Adrenal gland (tissue), 12 donors: Measurements from ENCODE around the gene FANCI. TPM values are rescaled to one million over a fixed set of nuclear protein-coding genes. Genes with fewer than 3 reads are reported as not detected.

Experiments
- DNase-seq, 7 donors: peaks; one replicate each; pipeline ENCODE4 v3.0.0-alpha.2; 2019 to 2020
- H3K27ac ChIP-seq, 5 donors: fragments of 200-600 bp; sonication (generic) in 4 of 5; 1 replicate in 3 of 5; 2 replicates in 2 of 5; pipeline versions ENCODE4 v1.5.1 to v1.8.0; 2016 to 2020; ENCODE audit warnings: mild to moderate bottlenecking in 1 of 5
- H3K27me3 ChIP-seq: fragments of 200-600 bp; 2 replicates; pipeline ENCODE4 v1.8.0; 2021
- H3K36me3 ChIP-seq, 2 donors: fragments of 200-600 bp; replicated peaks in 1 of 2; 1 replicate in 1 of 2; 2 replicates in 1 of 2; pipeline versions ENCODE4 v1.5.1 to v1.8.0; 2018 to 2022
- H3K4me1 ChIP-seq, 2 donors: fragments of 200-600 bp; replicated peaks in 1 of 2; 1 replicate in 1 of 2; 2 replicates in 1 of 2; pipeline versions ENCODE4 v1.5.1 to v1.8.0; 2018 to 2021
- H3K4me3 ChIP-seq, 4 donors: fragments of 200-600 bp; sonication (generic) in 3 of 4; one replicate each; pipeline ENCODE4 v1.5.1; 2016 to 2018
- H3K9me3 ChIP-seq, 3 donors: fragments of 200-600 bp; sonication (generic) in 1 of 3; replicated peaks in 1 of 3; 1 replicate in 2 of 3; 2 replicates in 1 of 3; pipeline versions ENCODE4 v1.5.1 to v1.8.0; 2016 to 2021
- POLR2A ChIP-seq, 2 donors: fragments of 450-650 bp; IDR thresholded peaks; one replicate each; pipeline ENCODE4 v1.6.1; 2017; ENCODE audit warnings: antibody characterized with exemption in 2 of 2, mild to moderate bottlenecking in 2 of 2, moderate library complexity in 1 of 2
- WGBS, 4 donors: extraction: QIAGEN DNeasy Blood & Tissue Kit in 2 of 4; methylation state at CpG; one replicate each; pipeline versions ENCODE4 v1.1.5 to v1.1.7; 2013 to 2017; 5-methylcytosine and 5-hydroxymethylcytosine counted together
- intact Hi-C, 2 donors: fragments of 100-400 bp; cut with DNase I; formaldehyde crosslinking; loops; one replicate each; pipeline versions ENCODE4 v1.14.1 to v1.15.0; 2022 to 2023
- polyA plus RNA-seq, 3 donors: library from polyadenylated mRNA; stranded (reverse); fragments of 200-250 nt in 2 of 3; fragments of 350-450 nt in 1 of 3; fragmentation: Illumina TruSeq in 1 of 3; extraction: RNeasy Lipid Tissue Mini Kit (QIAGEN cat#74804) in 1 of 3; gene quantifications; one replicate each; pipeline ENCODE4 v1.2.3, GENCODE V29; 2013 to 2014
- total RNA-seq, 9 donors: library from RNA; depleted of rRNA in 4 of 9; stranded (reverse); fragments of >200 nt in 4 of 9; fragments of 120-200 nt in 1 of 9; fragmentation: NEBNext Ultra II Directional in 1 of 9; extraction: Animal tissue kit (Norgen Biotek cat#: 25700) in 1 of 9; gene quantifications; one replicate each; pipeline versions ENCODE4 v1.1.0 to v1.2.4, GENCODE V29; 2013 to 2023
- TF ChIP-seq, protein P1 (sequence below), 6 experiments: fragments of 450-650 bp in 4 of 6; fragments of 200-600 bp in 2 of 6; sonication (generic) in 1 of 6; IDR thresholded peaks; 1 replicate in 5 of 6; 2 replicates in 1 of 6; pipeline versions ENCODE4 v1.5.1 to v1.8.0; 2016 to 2021; ENCODE audit warnings: antibody characterized with exemption in 6 of 6, mild to moderate bottlenecking in 2 of 6, moderate library complexity in 1 of 6
- donor health status: healthy with polysubstance abuse.
- donor health status: Bipolar disorder and iron deficiency.
- donor health status: DM: yes; HTN: yes; CAD: no.
- donor health status: DM: no; HTN: no; CAD: no.
- donor health status: DM: no; HTN: no; CAD: no.
- donor health status: DM: yes; HTN: yes; CAD: no.

The FANCI gene
- total and polyA plus RNA-seq, 12 donors = 1.5 to 23.5 (median 4.5) TPM

DNA sequence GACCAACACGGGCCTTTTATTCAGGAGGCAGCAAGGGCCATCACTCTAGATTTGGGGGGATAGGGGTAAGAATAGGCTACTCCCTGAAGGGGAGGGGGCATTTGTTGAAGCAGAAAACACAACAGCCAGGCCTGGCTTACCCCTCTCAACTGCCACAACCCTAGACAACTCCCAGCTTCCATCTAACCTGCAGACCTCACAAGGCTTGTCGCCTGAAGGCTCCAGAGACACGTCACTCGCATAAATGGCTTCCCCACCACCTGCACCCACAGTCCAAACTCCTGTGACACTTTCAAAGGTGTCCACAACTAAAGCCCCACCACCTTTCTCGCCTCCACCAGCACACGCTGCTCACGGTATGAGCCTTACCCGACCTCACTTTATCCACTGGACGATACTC, 75.9 kb downstream of the FANCI start:
- Histone ChIP-seq H3K9me3 (no peaks in the 10 kb centered on the region), H3K27me3 (no peaks in the 10 kb centered on the region), H3K4me3 (no peak overlapping the region), H3K4me1 (no peaks in the 10 kb centered on the region), H3K27ac (no peak overlapping the region), H3K36me3 (peaks cover 0 to 96% of the 10 kb centered on the region in 2 donors)
- WGBS, 4 donors = 90 to 95% (median 93%) methylated on average over 9 of the region's 9 CpGs
- no peak for DNase-seq
- intact Hi-C loops = no loop called here
- TF ChIP-seq POLR2A (IDR thresholded peaks at IDR 0.05) = no peak
- TF ChIP-seq, protein P1, sequence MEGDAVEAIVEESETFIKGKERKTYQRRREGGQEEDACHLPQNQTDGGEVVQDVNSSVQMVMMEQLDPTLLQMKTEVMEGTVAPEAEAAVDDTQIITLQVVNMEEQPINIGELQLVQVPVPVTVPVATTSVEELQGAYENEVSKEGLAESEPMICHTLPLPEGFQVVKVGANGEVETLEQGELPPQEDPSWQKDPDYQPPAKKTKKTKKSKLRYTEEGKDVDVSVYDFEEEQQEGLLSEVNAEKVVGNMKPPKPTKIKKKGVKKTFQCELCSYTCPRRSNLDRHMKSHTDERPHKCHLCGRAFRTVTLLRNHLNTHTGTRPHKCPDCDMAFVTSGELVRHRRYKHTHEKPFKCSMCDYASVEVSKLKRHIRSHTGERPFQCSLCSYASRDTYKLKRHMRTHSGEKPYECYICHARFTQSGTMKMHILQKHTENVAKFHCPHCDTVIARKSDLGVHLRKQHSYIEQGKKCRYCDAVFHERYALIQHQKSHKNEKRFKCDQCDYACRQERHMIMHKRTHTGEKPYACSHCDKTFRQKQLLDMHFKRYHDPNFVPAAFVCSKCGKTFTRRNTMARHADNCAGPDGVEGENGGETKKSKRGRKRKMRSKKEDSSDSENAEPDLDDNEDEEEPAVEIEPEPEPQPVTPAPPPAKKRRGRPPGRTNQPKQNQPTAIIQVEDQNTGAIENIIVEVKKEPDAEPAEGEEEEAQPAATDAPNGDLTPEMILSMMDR (IDR thresholded peaks at IDR 0.05) = no peak

DNA sequence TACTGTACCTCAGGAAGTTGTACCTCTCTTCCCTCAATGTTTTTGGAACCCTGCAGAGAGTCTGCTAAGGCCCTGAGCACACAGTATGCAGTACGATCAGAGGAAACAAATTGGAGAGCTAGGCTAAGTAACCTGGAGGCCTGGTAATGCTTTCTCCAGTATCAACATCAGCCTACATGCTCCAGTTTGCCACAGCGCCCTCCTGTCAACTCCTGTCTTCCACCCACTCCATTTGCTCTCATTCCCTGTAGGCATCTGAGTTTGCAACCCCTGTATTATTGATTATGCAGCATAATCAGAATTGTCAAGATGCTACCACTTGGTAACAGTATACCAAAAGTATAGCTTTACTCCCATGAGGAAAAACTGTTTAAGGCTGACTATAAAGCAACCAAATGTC, 76.4 kb downstream of the FANCI start:
- Histone ChIP-seq H3K4me3 (no peak overlapping the region), H3K9me3 (no peaks in the 10 kb centered on the region), H3K27ac (no peak overlapping the region), H3K27me3 (no peaks in the 10 kb centered on the region), H3K36me3 (peaks cover 0 to 100% of the 10 kb centered on the region in 2 donors), H3K4me1 (no peaks in the 10 kb centered on the region)
- no peak for DNase-seq
- intact Hi-C loops = no loop called here
- TF ChIP-seq POLR2A (IDR thresholded peaks at IDR 0.05) = no peak
- TF ChIP-seq, protein P1 (IDR thresholded peaks at IDR 0.05) = no peak
- 91 to 98% (median 94%) methylated on average over 2 of the region's 2 CpGs for WGBS, 4 donors

DNA sequence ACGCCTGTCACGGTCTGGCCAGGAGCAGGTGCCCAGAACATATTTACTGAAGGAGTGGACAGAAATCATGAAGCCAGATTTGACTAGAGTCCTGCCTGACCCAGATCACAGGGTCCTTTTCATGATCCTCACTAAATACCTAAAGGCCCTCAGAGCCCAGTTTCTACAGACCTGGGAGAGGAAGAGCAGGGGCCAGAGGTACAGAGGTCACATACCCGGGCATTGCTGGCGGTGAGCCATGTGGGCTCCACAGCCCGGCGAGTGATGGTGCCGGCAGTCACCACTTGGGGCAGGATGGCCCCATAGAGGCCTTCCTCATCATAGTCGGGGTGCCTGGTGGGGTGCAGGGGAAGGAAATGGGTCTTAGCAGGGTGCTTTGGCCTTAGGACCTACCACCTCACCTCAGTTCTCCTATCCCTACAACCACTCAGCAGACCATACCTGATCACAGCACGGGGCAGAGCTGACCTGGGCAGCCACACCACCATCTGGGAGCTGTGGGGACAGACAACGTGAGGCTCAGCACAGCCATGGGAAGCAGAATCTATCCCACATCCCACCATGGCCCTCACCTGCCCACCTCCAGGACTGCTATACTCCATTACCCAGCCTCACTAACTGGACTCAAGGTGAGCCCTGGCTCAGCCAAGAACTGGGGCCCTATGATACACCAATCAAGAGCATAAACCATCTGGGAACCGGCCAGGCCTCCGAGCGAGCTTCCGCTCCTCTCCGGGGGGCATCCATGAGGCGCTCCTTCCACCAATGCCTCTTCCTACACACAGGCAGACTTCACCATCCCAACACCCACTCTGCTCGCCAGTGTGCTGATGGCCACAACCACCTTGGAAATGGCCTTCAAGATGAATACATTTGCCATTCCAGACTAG, 78.0 kb downstream of the FANCI start:
- H3K36me3 ChIP-seq = peaks cover 0 to 100% of the 10 kb centered on the region in 2 donors
- no peak overlapping the region for H3K27ac ChIP-seq
- no peaks in the 10 kb centered on the region for H3K4me1 ChIP-seq
- no peaks in the 10 kb centered on the region for H3K27me3 ChIP-seq
- intact Hi-C loops = no loop called here
- H3K4me3 ChIP-seq = no peak overlapping the region
- TF ChIP-seq, protein P1 (IDR thresholded peaks at IDR 0.05) = no peak
- no peak for TF ChIP-seq POLR2A (IDR thresholded peaks at IDR 0.05)
- H3K9me3 ChIP-seq = no peaks in the 10 kb centered on the region
- peak in 1 of 7 donors; percentile 34 for DNase-seq
- 76 to 86% (median 82%) methylated on average over 12 to 17 of the region's 17 CpGs for WGBS, 4 donors

DNA sequence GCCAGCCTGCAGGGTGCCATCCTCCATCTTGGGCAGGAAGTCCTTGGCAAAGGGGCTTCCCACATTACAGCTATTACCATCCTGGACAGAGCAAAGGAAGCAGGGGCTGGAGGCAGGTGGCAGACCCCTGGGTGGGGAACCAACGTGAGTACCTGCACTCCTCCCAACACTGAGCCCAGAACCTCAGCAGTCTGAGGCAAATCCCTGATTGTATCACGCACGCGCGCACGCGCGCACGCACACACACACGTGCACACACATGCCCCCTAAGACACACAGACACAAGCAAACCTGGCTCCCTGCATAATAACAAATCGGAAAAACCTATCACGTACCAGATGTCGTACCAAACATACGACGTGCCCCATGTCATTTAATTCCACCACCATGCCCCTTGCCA, 79.0 kb downstream of the FANCI start:
- Histone ChIP-seq H3K4me3 (no peak overlapping the region), H3K27me3 (no peaks in the 10 kb centered on the region), H3K27ac (no peak overlapping the region), H3K36me3 (peaks cover 0 to 100% of the 10 kb centered on the region in 2 donors), H3K9me3 (no peaks in the 10 kb centered on the region), H3K4me1 (no peaks in the 10 kb centered on the region)
- DNase-seq = peak in 1 of 7 donors; percentile 42
- no peak for TF ChIP-seq POLR2A (IDR thresholded peaks at IDR 0.05)
- TF ChIP-seq, protein P1 (IDR thresholded peaks at IDR 0.05) = no peak
- intact Hi-C loops = no loop called here
- 91 to 96% (median 94%) methylated on average over 15 of the region's 15 CpGs for WGBS, 4 donors
